ENCODE measurements around the gene CKAP2L.

GRCh38 chr2:112800881-112801583 lies 36.6 kb upstream of the CKAP2L start:
- TF ChIP-seq CTCF (conservative IDR thresholded peaks at IDR 0.05; ENCODE audit: low read length) (no peak), EZH2phosphoT487 (IDR thresholded peaks at IDR 0.05; ENCODE audit: borderline replicate concordance) (no peak)

Data from Loucy (cell line).